Peyer's patch (tissue), 4 donors: Measurements from ENCODE around the gene GBX1. TPM values are rescaled to one million over a fixed set of nuclear protein-coding genes. Genes with fewer than 3 reads are reported as not detected.

Experiments
- DNase-seq, 3 donors: peaks; one replicate each; pipeline ENCODE4 v3.0.0-alpha.2; 2017 to 2019
- H3K27ac ChIP-seq, 4 donors: fragments of 200-600 bp; sonication (generic); one replicate each; pipeline ENCODE4 v1.5.1; 2016 to 2019
- H3K27me3 ChIP-seq, 2 donors: fragments of 200-600 bp; sonication (generic); one replicate each; pipeline ENCODE4 v1.5.1; 2019
- H3K36me3 ChIP-seq, 3 donors: fragments of 200-600 bp; sonication (generic); one replicate each; pipeline ENCODE4 v1.5.1; 2016 to 2019
- H3K4me1 ChIP-seq, 4 donors: fragments of 200-600 bp; sonication (generic); one replicate each; pipeline ENCODE4 v1.5.1; 2016 to 2019
- H3K4me3 ChIP-seq, 4 donors: fragments of 200-600 bp; sonication (generic); 1 replicate in 3 of 4; 2 replicates in 1 of 4; pipeline ENCODE4 v1.5.1; 2016 to 2019; ENCODE audit warnings: mild to moderate bottlenecking in 1 of 4
- H3K9me3 ChIP-seq, 4 donors: fragments of 200-600 bp; sonication (generic); one replicate each; pipeline ENCODE4 v1.5.1; 2016 to 2019; ENCODE audit warnings: mild to moderate bottlenecking in 1 of 4
- CTCF ChIP-seq, 6 experiments: fragments of 450-650 bp in 4 of 6; fragments of 200-600 bp in 2 of 6; sonication (generic) in 1 of 6; IDR thresholded peaks; one replicate each; pipeline ENCODE4 v1.5.1; 2017 to 2019; ENCODE audit warnings: antibody characterized with exemption in 6 of 6, mild to moderate bottlenecking in 3 of 6, moderate library complexity in 1 of 6
- POLR2A ChIP-seq, 2 donors: fragments of 450-650 bp; IDR thresholded peaks; one replicate each; pipeline ENCODE4 v1.5.1; 2017; ENCODE audit warnings: antibody characterized with exemption in 2 of 2, mild to moderate bottlenecking in 2 of 2, moderate library complexity in 2 of 2
- total RNA-seq, 4 donors: library from RNA; depleted of rRNA; stranded (reverse); fragments of >200 nt; gene quantifications; one replicate each; pipeline ENCODE4 v1.1.0, GENCODE V29; 2016

The GBX1 gene
- total RNA-seq, 4 donors from 2014 or later: not detected

GRCh38 chr7:151134743-151135524, 32.6 kb downstream of the GBX1 start:
- TF ChIP-seq CTCF (IDR thresholded peaks at IDR 0.05) (no peak), POLR2A (IDR thresholded peaks at IDR 0.05) (no peak)
- H3K27me3 ChIP-seq: no peaks in the 10 kb centered on the region
- H3K4me3 ChIP-seq: no peak overlapping the region
- H3K27ac ChIP-seq: no peak overlapping the region
- H3K4me1 ChIP-seq: no peaks in the 10 kb centered on the region
- peaks cover 0 to 78% (median 0%) of the 10 kb centered on the region in 3 donors for H3K36me3 ChIP-seq
- DNase-seq: peak in 1 of 3 donors; percentile 41
- no peaks in the 10 kb centered on the region for H3K9me3 ChIP-seq

GRCh38 chr7:151133986-151134742, 33.3 kb downstream of the GBX1 start:
- H3K9me3 ChIP-seq: no peaks in the 10 kb centered on the region
- TF ChIP-seq POLR2A (IDR thresholded peaks at IDR 0.05): no peak
- no peak for TF ChIP-seq CTCF (IDR thresholded peaks at IDR 0.05)
- H3K36me3 ChIP-seq: peaks cover 0 to 78% (median 0%) of the 10 kb centered on the region in 3 donors
- H3K27ac ChIP-seq: no peak overlapping the region
- peak in 1 of 3 donors; percentile 29 for DNase-seq
- peaks cover 0 to 4% (median 0%) of the 10 kb centered on the region in 4 donors for H3K4me1 ChIP-seq
- H3K4me3 ChIP-seq: no peak overlapping the region
- H3K27me3 ChIP-seq: no peaks in the 10 kb centered on the region

GRCh38 chr7:151133266-151133985, 34.1 kb downstream of the GBX1 start:
- peak in 1 of 3 donors; percentile 24 for DNase-seq
- Histone ChIP-seq H3K4me3 (no peak overlapping the region), H3K36me3 (peaks cover 0 to 82% (median 0%) of the 10 kb centered on the region in 3 donors), H3K27ac (no peak overlapping the region), H3K9me3 (no peaks in the 10 kb centered on the region), H3K4me1 (peaks cover 0 to 5% (median 0%) of the 10 kb centered on the region in 4 donors), H3K27me3 (no peaks in the 10 kb centered on the region)
- no peak for TF ChIP-seq CTCF (IDR thresholded peaks at IDR 0.05)
- no peak for TF ChIP-seq POLR2A (IDR thresholded peaks at IDR 0.05)

- peaks cover 0 to 5% (median 0%) of the 10 kb centered on the region in 4 donors for H3K4me1 ChIP-seq
- peaks cover 0 to 84% (median 0%) of the 10 kb centered on the region in 3 donors for H3K36me3 ChIP-seq
- H3K27me3 ChIP-seq: no peaks in the 10 kb centered on the region
- H3K27ac ChIP-seq: no peak overlapping the region
- TF ChIP-seq CTCF (IDR thresholded peaks at IDR 0.05): no peak
- no peak for TF ChIP-seq POLR2A (IDR thresholded peaks at IDR 0.05)
- no peak for DNase-seq
- no peak overlapping the region for H3K4me3 ChIP-seq
- H3K9me3 ChIP-seq: no peaks in the 10 kb centered on the region
Observed at GRCh38 chr7:151132461-151133205, 34.9 kb downstream of the GBX1 start.
